ENCODE measurements around the gene SNX6.

Gene SNX6

GRCh38 chr14:34610101-34610500, 19.8 kb downstream of the SNX6 start:
- ATAC-seq (ENCODE audit: insufficient read depth, low read depth): no peak
- no peaks in the 10 kb centered on the region for H3K9me3 ChIP-seq (ENCODE audit: insufficient read depth, low read length, severe bottlenecking)
- H3K79me2 ChIP-seq (ENCODE audit: insufficient read depth, low read length): peaks cover 12% of the 10 kb centered on the region; the same call in 1 of the 2 replicates

GRCh38 chr14:34605461-34605860, 24.5 kb downstream of the SNX6 start:
- DNase-seq: no peak
- Histone ChIP-seq H3K36me3 (ENCODE audit: insufficient read depth, low read length) (peaks cover 75% of the 10 kb centered on the region), H3K4me2 (ENCODE audit: insufficient read depth, low read length) (no peak overlapping the region), H4K20me1 (ENCODE audit: insufficient read depth, low read length) (no peaks in the 10 kb centered on the region), H3K27me3 (ENCODE audit: insufficient read depth, low read length, poor library complexity) (no peaks in the 10 kb centered on the region), H3K9me3 (ENCODE audit: insufficient read depth, low read length, severe bottlenecking) (no peaks in the 10 kb centered on the region), H3K4me3 (ENCODE audit: low read depth in 1 of 2, low read length in 2 of 2) (no peak overlapping the region), H3K79me2 (ENCODE audit: insufficient read depth, low read length) (peaks cover 3% of the 10 kb centered on the region; the same call in 1 of the 2 replicates), H3K4me1 (ENCODE audit: insufficient read depth, low read length) (no peaks in the 10 kb centered on the region), H3K27ac (ENCODE audit: low read length) (no peak overlapping the region), H3K9ac (ENCODE audit: low read depth, low read length) (no peak overlapping the region), H2AFZ (ENCODE audit: low read depth, low read length) (no peak overlapping the region)
- TF ChIP-seq EZH2 (IDR thresholded peaks at IDR 0.05; ENCODE audit: borderline replicate concordance, low read depth, low read length, severe bottlenecking) (no peak), CTCF (IDR thresholded peaks at IDR 0.05; ENCODE audit: borderline replicate concordance, extremely low read depth, low read length, poor library complexity, severe bottlenecking) (no peak)
- ATAC-seq (ENCODE audit: insufficient read depth, low read depth): no peak

More at GRCh38 chr14:34610101-34610500, 19.8 kb downstream of the SNX6 start:
- Histone ChIP-seq H3K4me1 (ENCODE audit: insufficient read depth, low read length) (no peaks in the 10 kb centered on the region), H3K27me3 (ENCODE audit: insufficient read depth, low read length, poor library complexity) (no peaks in the 10 kb centered on the region), H2AFZ (ENCODE audit: low read depth, low read length) (no peak overlapping the region), H3K9ac (ENCODE audit: low read depth, low read length) (no peak overlapping the region), H3K36me3 (ENCODE audit: insufficient read depth, low read length) (peaks cover 43% of the 10 kb centered on the region), H3K4me3 (ENCODE audit: low read depth in 1 of 2, low read length in 2 of 2) (no peak overlapping the region), H3K4me2 (ENCODE audit: insufficient read depth, low read length) (no peak overlapping the region), H3K27ac (ENCODE audit: low read length) (no peak overlapping the region), H4K20me1 (ENCODE audit: insufficient read depth, low read length) (no peaks in the 10 kb centered on the region)
- DNase-seq: no peak
- no peak for TF ChIP-seq CTCF (IDR thresholded peaks at IDR 0.05; ENCODE audit: borderline replicate concordance, extremely low read depth, low read length, poor library complexity, severe bottlenecking)
- TF ChIP-seq EZH2 (IDR thresholded peaks at IDR 0.05; ENCODE audit: borderline replicate concordance, low read depth, low read length, severe bottlenecking): no peak

GRCh38 chr14:34604995-34605394, 25.0 kb downstream of the SNX6 start:
- DNase-seq (no peak), ATAC-seq (ENCODE audit: insufficient read depth, low read depth) (no peak)
- Histone ChIP-seq H3K9me3 (ENCODE audit: insufficient read depth, low read length, severe bottlenecking) (no peaks in the 10 kb centered on the region), H3K79me2 (ENCODE audit: insufficient read depth, low read length) (peaks cover 1% of the 10 kb centered on the region; the same call in 1 of the 2 replicates), H3K4me3 (ENCODE audit: low read depth in 1 of 2, low read length in 2 of 2) (no peak overlapping the region), H3K9ac (ENCODE audit: low read depth, low read length) (no peak overlapping the region), H3K27ac (ENCODE audit: low read length) (no peak overlapping the region), H3K36me3 (ENCODE audit: insufficient read depth, low read length) (peaks cover 80% of the 10 kb centered on the region), H4K20me1 (ENCODE audit: insufficient read depth, low read length) (no peaks in the 10 kb centered on the region), H2AFZ (ENCODE audit: low read depth, low read length) (no peak overlapping the region), H3K27me3 (ENCODE audit: insufficient read depth, low read length, poor library complexity) (no peaks in the 10 kb centered on the region), H3K4me1 (ENCODE audit: insufficient read depth, low read length) (no peaks in the 10 kb centered on the region), H3K4me2 (ENCODE audit: insufficient read depth, low read length) (no peak overlapping the region)
- TF ChIP-seq CTCF (IDR thresholded peaks at IDR 0.05; ENCODE audit: borderline replicate concordance, extremely low read depth, low read length, poor library complexity, severe bottlenecking) (no peak), EZH2 (IDR thresholded peaks at IDR 0.05; ENCODE audit: borderline replicate concordance, low read depth, low read length, severe bottlenecking) (no peak)

- no peaks in the 10 kb centered on the region for H3K9me3 ChIP-seq (ENCODE audit: insufficient read depth, low read length, severe bottlenecking)
- no peak for ATAC-seq (ENCODE audit: insufficient read depth, low read depth)
- H3K27ac ChIP-seq (ENCODE audit: low read length): no peak overlapping the region
- no peak for DNase-seq
- H3K27me3 ChIP-seq (ENCODE audit: insufficient read depth, low read length, poor library complexity): no peaks in the 10 kb centered on the region
- no peaks in the 10 kb centered on the region for H3K4me1 ChIP-seq (ENCODE audit: insufficient read depth, low read length)
- H3K9ac ChIP-seq (ENCODE audit: low read depth, low read length): no peak overlapping the region
- no peak overlapping the region for H2AFZ ChIP-seq (ENCODE audit: low read depth, low read length)
- no peak overlapping the region for H3K4me3 ChIP-seq (ENCODE audit: low read depth in 1 of 2, low read length in 2 of 2)
- no peaks in the 10 kb centered on the region for H3K79me2 ChIP-seq (ENCODE audit: insufficient read depth, low read length)
- H3K36me3 ChIP-seq (ENCODE audit: insufficient read depth, low read length): peaks cover 86% of the 10 kb centered on the region
- no peaks in the 10 kb centered on the region for H4K20me1 ChIP-seq (ENCODE audit: insufficient read depth, low read length)
- no peak overlapping the region for H3K4me2 ChIP-seq (ENCODE audit: insufficient read depth, low read length)
- TF ChIP-seq EZH2 (IDR thresholded peaks at IDR 0.05; ENCODE audit: borderline replicate concordance, low read depth, low read length, severe bottlenecking) (no peak), CTCF (IDR thresholded peaks at IDR 0.05; ENCODE audit: borderline replicate concordance, extremely low read depth, low read length, poor library complexity, severe bottlenecking) (no peak)
These were observed 33.1 kb downstream of the SNX6 start for GRCh38 chr14:34596891-34597290.

Data from DND-41 (cell line).